ENCODE measurements around the gene NAPEPLD. TPM values are rescaled to one million over a fixed set of nuclear protein-coding genes. Genes with fewer than 3 reads are reported as not detected.

NAPEPLD gene
- total and polyA plus RNA-seq, 2 of the 8 experiments (the other 6 are each of a cell fraction or from before 2014, with no cell fraction given), result 4.2 to 9.9 TPM

GRCh38 chr7:103124429-103124979 lies 24.4 kb downstream of the NAPEPLD start:
- Histone ChIP-seq H3K9me3 (ENCODE audit: insufficient read depth in 2 of 2, low read depth in 1 of 2, low read length in 1 of 2) (no peaks in the 10 kb centered on the region), H2AK5ac (ENCODE audit: low read depth, low read length) (no peak overlapping the region), H3K14ac (ENCODE audit: insufficient read length) (no peak overlapping the region), H2BK15ac (ENCODE audit: low read length) (no peak overlapping the region), H4K5ac (ENCODE audit: insufficient read length, low read depth, low read length) (no peak overlapping the region), H4K91ac (replicated peaks; ENCODE audit: insufficient read length, low read length) (no peak overlapping the region), H3K79me2 (ENCODE audit: control insufficient read depth in 1 of 2, insufficient read depth in 2 of 2, low read length in 2 of 2) (no peaks in the 10 kb centered on the region), H2BK120ac (replicated peaks; ENCODE audit: low read depth, low read length) (no peak overlapping the region), H3K23ac (ENCODE audit: insufficient read length) (no peak overlapping the region), H3K27me3 (replicated peaks in 1 of 4; ENCODE audit: control insufficient read depth in 3 of 4, extremely low read depth in 1 of 4, insufficient read depth in 3 of 4, low read length in 3 of 4) (no peaks in the 10 kb centered on the region), H3K27ac (ENCODE audit: low read depth, low read length) (no peak overlapping the region), H3K4me2 (ENCODE audit: insufficient read depth in 1 of 2, low read depth in 2 of 2, low read length in 2 of 2) (no peak overlapping the region), H2BK5ac (ENCODE audit: low read depth, low read length) (no peak overlapping the region), H3K18ac (ENCODE audit: extremely low read depth, low read length) (no peak overlapping the region), H3K79me1 (ENCODE audit: low read depth, low read length) (no peaks in the 10 kb centered on the region), H3K4me1 (replicated peaks in 1 of 4; ENCODE audit: control insufficient read depth in 3 of 4, insufficient read depth in 4 of 4, low read length in 3 of 4) (no peaks in the 10 kb centered on the region), H2BK12ac (ENCODE audit: low read depth, low read length) (no peak overlapping the region), H3K23me2 (ENCODE audit: low read depth, low read length) (no peaks in the 10 kb centered on the region), H2BK20ac (ENCODE audit: low read length) (no peak overlapping the region), H3K36me3 (ENCODE audit: control insufficient read depth in 2 of 4, insufficient read depth in 4 of 4, low read length in 3 of 4) (peaks cover 2 to 21% (median 12%) of the 10 kb centered on the region in 4 experiments; a peak in 7 of 8 replicates), H3K56ac (replicated peaks; ENCODE audit: insufficient read length, low read depth, low read length) (no peak overlapping the region), H3K4me3 (ENCODE audit: extremely low read depth in 1 of 4, insufficient read depth in 2 of 4, low read depth in 3 of 4, low read length in 4 of 4) (no peak overlapping the region), H2AFZ (ENCODE audit: low read length) (no peak overlapping the region), H3K4ac (replicated peaks; ENCODE audit: insufficient read length, low read depth, low read length) (no peak overlapping the region), H3K9ac (replicated peaks in 1 of 4; ENCODE audit: extremely low read depth in 1 of 4, low read depth in 3 of 4, low read length in 3 of 4) (no peak overlapping the region), H4K8ac (ENCODE audit: extremely low read depth, insufficient read depth, low read length) (no peak overlapping the region), H4K20me1 (replicated peaks in 1 of 2; ENCODE audit: control insufficient read depth in 1 of 2, insufficient read depth in 2 of 2, low read length in 2 of 2) (peaks cover 0 to 3% of the 10 kb centered on the region in 2 experiments)
- no peak for FAIRE-seq
- POLR2A ChIA-PET (ENCODE audit: partially characterized antibody), result no interaction called here
- DNase-seq (ENCODE audit: low read depth in 1 of 2, low spot score in 2 of 2), result no peak
- CTCF ChIA-PET (ENCODE audit: partially characterized antibody), result no interaction called here
- 78% methylated on average over 6 of the region's 6 CpGs; no CpG with 5 or more reads in 1 of the 2 experiments for WGBS, 2 experiments (ENCODE audit: extremely low coverage in 1 of 2, insufficient coverage in 1 of 2, insufficient read length in 1 of 2, insufficient replicate concordance in 2 of 2, low coverage in 1 of 2, low lambda C conversion rate in 2 of 2, missing lambda C conversion rate in 1 of 2)
- TF ChIP-seq GABPA (IDR thresholded peaks at IDR 0.05; ENCODE audit: borderline replicate concordance, insufficient read depth, low read length), result no peak
- TF ChIP-seq KDM4A (IDR thresholded peaks at IDR 0.05; ENCODE audit: low read depth, low read length, severe bottlenecking), result no peak
- TF ChIP-seq SP2 (IDR thresholded peaks at IDR 0.05; ENCODE audit: low read length), result no peak
- TF ChIP-seq HDAC2 (IDR thresholded peaks at IDR 0.05; ENCODE audit: borderline replicate concordance in 1 of 2, low read depth in 2 of 2, low read length in 2 of 2), result no peak
- TF ChIP-seq RFX5 (IDR thresholded peaks at IDR 0.05; ENCODE audit: borderline replicate concordance, low read depth, low read length), result no peak
- no peak for TF ChIP-seq RAD21 (IDR thresholded peaks at IDR 0.05 in 1 of 2, conservative IDR thresholded peaks at IDR 0.05 in 1 of 2; ENCODE audit: low read depth in 2 of 2, low read length in 2 of 2)
- no peak for TF ChIP-seq GTF2F1 (IDR thresholded peaks at IDR 0.05; ENCODE audit: borderline replicate concordance, low read depth, low read length)
- TF ChIP-seq EZH2 (IDR thresholded peaks at IDR 0.05; ENCODE audit: low read depth, low read length, severe bottlenecking), result no peak
- no peak for TF ChIP-seq EP300 (IDR thresholded peaks at IDR 0.05; ENCODE audit: borderline replicate concordance in 1 of 2, low read depth in 2 of 2, low read length in 2 of 2)
- TF ChIP-seq SP1 (IDR thresholded peaks at IDR 0.05; ENCODE audit: low read depth, low read length), result no peak
- TF ChIP-seq, protein P1, sequence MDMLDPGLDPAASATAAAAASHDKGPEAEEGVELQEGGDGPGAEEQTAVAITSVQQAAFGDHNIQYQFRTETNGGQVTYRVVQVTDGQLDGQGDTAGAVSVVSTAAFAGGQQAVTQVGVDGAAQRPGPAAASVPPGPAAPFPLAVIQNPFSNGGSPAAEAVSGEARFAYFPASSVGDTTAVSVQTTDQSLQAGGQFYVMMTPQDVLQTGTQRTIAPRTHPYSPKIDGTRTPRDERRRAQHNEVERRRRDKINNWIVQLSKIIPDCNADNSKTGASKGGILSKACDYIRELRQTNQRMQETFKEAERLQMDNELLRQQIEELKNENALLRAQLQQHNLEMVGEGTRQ (IDR thresholded peaks at IDR 0.05; ENCODE audit: low read length), result no peak

All from H1 (cell line).